ENCODE data around the gene DDOST. TPM values are rescaled to one million over a fixed set of nuclear protein-coding genes. Genes with fewer than 3 reads are reported as not detected.

The DDOST gene
- total RNA-seq, 1 donor from 2014 or later = 347 TPM

GRCh38 chr1:20663969-20664715 lies 3.0 kb upstream of the DDOST start:
- Histone ChIP-seq H3K27me3 (ENCODE audit: control insufficient read depth, insufficient read depth, low read length) (no peaks in the 10 kb centered on the region), H3K36me3 (ENCODE audit: control insufficient read depth, insufficient read depth, low read length) (no peaks in the 10 kb centered on the region), H3K4me3 (ENCODE audit: low read depth, low read length) (no peak overlapping the region)
- TF ChIP-seq CTCF (IDR thresholded peaks at IDR 0.05; ENCODE audit: insufficient read depth, low read length, poor library complexity, severe bottlenecking) = no peak
- DNase-seq (ENCODE audit: low read depth) = no peak

- no peaks in the 10 kb centered on the region for H3K36me3 ChIP-seq (ENCODE audit: control insufficient read depth, insufficient read depth, low read length)
- no peak for DNase-seq (ENCODE audit: low read depth)
- H3K4me3 ChIP-seq (ENCODE audit: low read depth, low read length) = no peak overlapping the region
- no peaks in the 10 kb centered on the region for H3K27me3 ChIP-seq (ENCODE audit: control insufficient read depth, insufficient read depth, low read length)
- TF ChIP-seq CTCF (IDR thresholded peaks at IDR 0.05; ENCODE audit: insufficient read depth, low read length, poor library complexity, severe bottlenecking) = peak; percentile 13
These were observed 2.2 kb upstream of the DDOST start for GRCh38 chr1:20663365-20663764.

- no peaks in the 10 kb centered on the region for H3K36me3 ChIP-seq (ENCODE audit: control insufficient read depth, insufficient read depth, low read length)
- H3K27me3 ChIP-seq (ENCODE audit: control insufficient read depth, insufficient read depth, low read length) = no peaks in the 10 kb centered on the region
- TF ChIP-seq CTCF (IDR thresholded peaks at IDR 0.05; ENCODE audit: insufficient read depth, low read length, poor library complexity, severe bottlenecking) = no peak
These were observed 924 bp upstream of the DDOST start for GRCh38 chr1:20662110-20662475.

GRCh38 chr1:20660847-20661206 lies 342 bp downstream of the DDOST start:
- no peak for TF ChIP-seq CTCF (IDR thresholded peaks at IDR 0.05; ENCODE audit: insufficient read depth, low read length, poor library complexity, severe bottlenecking)
- Histone ChIP-seq H3K36me3 (ENCODE audit: control insufficient read depth, insufficient read depth, low read length) (no peaks in the 10 kb centered on the region), H3K27me3 (ENCODE audit: control insufficient read depth, insufficient read depth, low read length) (no peaks in the 10 kb centered on the region), H3K4me3 (ENCODE audit: low read depth, low read length) (peak overlapping the region; percentile 91)
- no peak for DNase-seq (ENCODE audit: low read depth)

More at GRCh38 chr1:20662110-20662475, 924 bp upstream of the DDOST start:
- no peak for DNase-seq (ENCODE audit: low read depth)
- H3K4me3 ChIP-seq (ENCODE audit: low read depth, low read length) = peak overlapping the region; percentile 91

GRCh38 chr1:20660363-20660762 lies 806 bp downstream of the DDOST start:
- H3K4me3 ChIP-seq (ENCODE audit: low read depth, low read length) = peak overlapping the region; percentile 91
- H3K27me3 ChIP-seq (ENCODE audit: control insufficient read depth, insufficient read depth, low read length) = no peaks in the 10 kb centered on the region

More at GRCh38 chr1:20660363-20660762, 806 bp downstream of the DDOST start:
- no peak for DNase-seq (ENCODE audit: low read depth)
- H3K36me3 ChIP-seq (ENCODE audit: control insufficient read depth, insufficient read depth, low read length) = peaks cover 1% of the 10 kb centered on the region
- TF ChIP-seq CTCF (IDR thresholded peaks at IDR 0.05; ENCODE audit: insufficient read depth, low read length, poor library complexity, severe bottlenecking) = no peak
